OCI-LY3 (cell line): ENCODE data around the gene ANKRD36B.
"Not testable (repeated sequence)": the region's sequence is repeated elsewhere in the genome, so short reads cannot be mapped to it uniquely, and the experiment has no call there.

Source experiments
- H2AFZ ChIP-seq: fragments of 200-600, 300-600 bp; shearing (Covaris generic); 2 replicates; pipeline ENCODE4 v1.6.0; 2014; ENCODE audit warnings: antibody characterized with exemption, low read depth, low read length
- H3K27ac ChIP-seq: fragments of 200-600, 300-600 bp; sonication (generic); 2 replicates; pipeline ENCODE4 v1.5.1; 2014; ENCODE audit warnings: mild to moderate bottlenecking, low read length, moderate library complexity, mixed read lengths
- H3K27me3 ChIP-seq: fragments of 200-600, 300-600 bp; sonication (generic); 2 replicates; pipeline ENCODE4 v1.6.1; 2014; ENCODE audit warnings: low read depth, low read length, mixed read lengths
- H3K36me3 ChIP-seq: fragments of 200-600, 300-600 bp; sonication (generic); replicated peaks from 2 replicates; pipeline ENCODE3; 2014; ENCODE audit warnings: low read depth, low read length, mixed read lengths
- H3K4me1 ChIP-seq: fragments of 300-600, 200-600 bp; sonication (generic); 2 replicates; pipeline ENCODE4 v1.6.1; 2014; ENCODE audit warnings: low read length, mixed read lengths
- H3K4me2 ChIP-seq: fragments of 200-600, 300-600 bp; sonication (generic); 2 replicates; pipeline ENCODE4 v1.6.1; 2014; ENCODE audit warnings: low read length, mixed read lengths
- H3K4me3 ChIP-seq: fragments of 300-600, 200-600 bp; sonication (generic); 2 replicates; pipeline ENCODE4 v1.5.1; 2014; ENCODE audit warnings: antibody characterized with exemption, mild to moderate bottlenecking, low read length, moderate library complexity
- H3K79me2 ChIP-seq: fragments of 300-600, 200-600 bp; shearing (Covaris generic); 2 replicates; pipeline ENCODE4 v1.6.1; 2014; ENCODE audit warnings: mild to moderate bottlenecking, low read length, mixed read lengths
- H3K9ac ChIP-seq: fragments of 300-600, 200-600 bp; shearing (Covaris generic); 2 replicates; pipeline ENCODE4 v1.6.0; 2014; ENCODE audit warnings: mild to moderate bottlenecking, low read length, moderate library complexity
- H3K9me3 ChIP-seq: fragments of 200-600, 300-600 bp; shearing (Covaris generic); 2 replicates; pipeline ENCODE4 v1.6.1; 2014; ENCODE audit warnings: low read length, mixed read lengths; ENCODE audit not compliant: insufficient read depth
- H4K20me1 ChIP-seq: fragments of 200-600, 300-600 bp; sonication (generic); 2 replicates; pipeline ENCODE4 v1.6.1; 2016; ENCODE audit warnings: low read length, mixed read lengths; ENCODE audit not compliant: insufficient read depth

Gene ANKRD36B

GRCh38 chr2:97589598-97590510 lies at the start of gene ANKRD36B:
TSS of gene ANKRD36B (minus strand) at chr2:97589877. CDS start at chr2:97589685, 192 bp downstream.
- H3K4me2 ChIP-seq: peak within 1 kb of the TSS; percentile 81
- H3K27ac ChIP-seq: peak within 1 kb of the TSS; percentile 81
- not testable (repeated sequence) for H3K79me2 ChIP-seq, H3K27me3 ChIP-seq, H4K20me1 ChIP-seq, H3K4me1 ChIP-seq, H3K36me3 ChIP-seq, H3K9me3 ChIP-seq
- H3K9ac ChIP-seq: peak within 1 kb of the TSS; percentile 86
- H2AFZ ChIP-seq: peak within 1 kb of the TSS; percentile 90
- peak within 1 kb of the TSS; percentile 94 for H3K4me3 ChIP-seq

GRCh38 chr2:97626049-97626430 lies 36.4 kb upstream of the ANKRD36B start:
- H3K4me1 ChIP-seq: not testable (repeated sequence)

GRCh38 chr2:97625354-97626048 lies 35.8 kb upstream of the ANKRD36B start:
- H3K4me1 ChIP-seq, H3K9me3 ChIP-seq, H4K20me1 ChIP-seq, H3K9ac ChIP-seq, H3K4me3 ChIP-seq, H3K36me3 ChIP-seq, H3K79me2 ChIP-seq, H3K4me2 ChIP-seq, H3K27ac ChIP-seq, H3K27me3 ChIP-seq, H2AFZ ChIP-seq: not testable (repeated sequence)

More at GRCh38 chr2:97626049-97626430, 36.4 kb upstream of the ANKRD36B start:
- not testable (repeated sequence) for H3K27me3 ChIP-seq, H3K4me3 ChIP-seq, H3K27ac ChIP-seq, H3K79me2 ChIP-seq, H3K36me3 ChIP-seq, H2AFZ ChIP-seq, H4K20me1 ChIP-seq, H3K9me3 ChIP-seq, H3K9ac ChIP-seq, H3K4me2 ChIP-seq

GRCh38 chr2:97622976-97623375 lies 33.3 kb upstream of the ANKRD36B start:
- H2AFZ ChIP-seq, H3K4me1 ChIP-seq, H3K79me2 ChIP-seq, H3K27me3 ChIP-seq, H3K4me2 ChIP-seq, H4K20me1 ChIP-seq, H3K36me3 ChIP-seq, H3K4me3 ChIP-seq, H3K27ac ChIP-seq, H3K9ac ChIP-seq, H3K9me3 ChIP-seq: not testable (repeated sequence)

GRCh38 chr2:97620492-97620891 lies 30.8 kb upstream of the ANKRD36B start:
- H3K9me3 ChIP-seq, H3K36me3 ChIP-seq, H3K4me2 ChIP-seq, H2AFZ ChIP-seq, H3K27ac ChIP-seq, H4K20me1 ChIP-seq, H3K27me3 ChIP-seq, H3K4me3 ChIP-seq, H3K79me2 ChIP-seq, H3K4me1 ChIP-seq, H3K9ac ChIP-seq: not testable (repeated sequence)

- H3K4me3 ChIP-seq, H3K9ac ChIP-seq, H3K9me3 ChIP-seq, H2AFZ ChIP-seq, H3K4me1 ChIP-seq, H3K4me2 ChIP-seq, H3K27ac ChIP-seq, H3K27me3 ChIP-seq, H3K79me2 ChIP-seq, H3K36me3 ChIP-seq, H4K20me1 ChIP-seq: not testable (repeated sequence)
These were observed 29.5 kb upstream of the ANKRD36B start for GRCh38 chr2:97618939-97619827.
